Measurements from ENCODE around the gene CORO1C.

CORO1C gene

DNA sequence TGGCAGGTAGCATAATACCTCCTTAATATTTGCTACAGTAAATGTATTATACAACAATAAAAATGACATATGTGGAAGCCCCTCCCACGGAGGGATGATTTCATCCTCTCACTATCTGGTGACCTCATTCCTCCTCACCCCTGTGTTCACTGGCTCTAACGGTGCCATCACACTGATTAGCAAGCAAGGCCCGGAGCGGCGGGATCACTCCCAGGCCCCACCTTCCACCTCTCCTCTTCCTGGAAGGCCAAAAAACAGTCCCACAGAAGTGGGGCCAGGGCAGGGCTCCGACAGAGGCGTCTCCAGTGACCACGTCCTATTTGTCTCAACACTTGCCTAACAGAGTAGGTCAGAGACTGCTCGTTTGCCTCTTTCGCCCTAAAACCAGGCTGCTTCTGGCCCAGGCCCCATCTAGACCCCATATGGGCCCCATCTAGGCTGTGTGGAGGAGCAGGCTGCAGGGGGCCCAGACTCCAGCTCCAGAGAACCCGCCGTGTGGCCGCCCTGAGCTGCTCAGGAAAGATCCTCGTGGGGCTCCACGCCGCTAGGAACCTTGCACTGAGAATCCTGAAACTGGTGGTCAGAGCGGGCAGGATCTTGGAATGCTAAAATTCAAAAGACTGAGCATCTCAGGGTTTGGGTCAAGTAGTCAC, 101.4 kb downstream of the CORO1C start:
- no peaks in the 10 kb centered on the region for H3K36me3 ChIP-seq (replicated peaks; ENCODE audit: low read depth, low read length)
- no peaks in the 10 kb centered on the region for H4K20me1 ChIP-seq (ENCODE audit: insufficient read depth, low read length)
- TF ChIP-seq EZH2phosphoT487 (IDR thresholded peaks at IDR 0.05; ENCODE audit: low read depth): no peak
- TF ChIP-seq, protein P1, sequence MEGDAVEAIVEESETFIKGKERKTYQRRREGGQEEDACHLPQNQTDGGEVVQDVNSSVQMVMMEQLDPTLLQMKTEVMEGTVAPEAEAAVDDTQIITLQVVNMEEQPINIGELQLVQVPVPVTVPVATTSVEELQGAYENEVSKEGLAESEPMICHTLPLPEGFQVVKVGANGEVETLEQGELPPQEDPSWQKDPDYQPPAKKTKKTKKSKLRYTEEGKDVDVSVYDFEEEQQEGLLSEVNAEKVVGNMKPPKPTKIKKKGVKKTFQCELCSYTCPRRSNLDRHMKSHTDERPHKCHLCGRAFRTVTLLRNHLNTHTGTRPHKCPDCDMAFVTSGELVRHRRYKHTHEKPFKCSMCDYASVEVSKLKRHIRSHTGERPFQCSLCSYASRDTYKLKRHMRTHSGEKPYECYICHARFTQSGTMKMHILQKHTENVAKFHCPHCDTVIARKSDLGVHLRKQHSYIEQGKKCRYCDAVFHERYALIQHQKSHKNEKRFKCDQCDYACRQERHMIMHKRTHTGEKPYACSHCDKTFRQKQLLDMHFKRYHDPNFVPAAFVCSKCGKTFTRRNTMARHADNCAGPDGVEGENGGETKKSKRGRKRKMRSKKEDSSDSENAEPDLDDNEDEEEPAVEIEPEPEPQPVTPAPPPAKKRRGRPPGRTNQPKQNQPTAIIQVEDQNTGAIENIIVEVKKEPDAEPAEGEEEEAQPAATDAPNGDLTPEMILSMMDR (IDR thresholded peaks at IDR 0.05; ENCODE audit: low read depth, low read length): no peak
- no peak overlapping the region for H3K9ac ChIP-seq (ENCODE audit: low read length)
- no peaks in the 10 kb centered on the region for H3K9me3 ChIP-seq (ENCODE audit: insufficient read depth, low read length)
- no peak overlapping the region for H3K27ac ChIP-seq (ENCODE audit: low read length)
- H2AFZ ChIP-seq (ENCODE audit: low read depth, low read length): no peak overlapping the region
- no peak overlapping the region for H3K4me2 ChIP-seq (ENCODE audit: low read length)
- H3K27me3 ChIP-seq (ENCODE audit: low read depth, low read length): no peaks in the 10 kb centered on the region; the same call in 1 of the 2 replicates
- peaks cover 59% of the 10 kb centered on the region for H3K4me1 ChIP-seq (ENCODE audit: low read length)
- no peaks in the 10 kb centered on the region for H3K79me2 ChIP-seq (ENCODE audit: low read length)
- H3K4me3 ChIP-seq (ENCODE audit: low read length): no peak overlapping the region

DNA sequence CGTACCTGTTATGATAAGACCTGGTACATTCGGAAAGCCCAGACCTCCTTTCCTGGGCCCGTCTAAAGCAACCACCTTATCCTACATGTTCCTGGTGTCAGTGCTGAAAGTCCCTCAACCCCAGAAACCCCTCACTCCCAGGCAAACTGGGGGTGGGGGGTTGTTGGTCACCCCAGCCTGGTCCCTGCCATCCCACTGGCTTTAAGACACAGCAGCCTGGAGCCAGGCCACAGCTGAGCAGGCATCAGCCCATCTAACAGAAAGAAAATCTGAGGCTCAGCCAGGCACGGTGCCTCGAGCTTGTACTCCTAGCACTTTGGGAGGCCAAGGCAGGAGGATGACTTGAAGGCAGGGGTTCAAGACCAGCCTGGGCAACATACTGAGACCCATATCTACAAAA, 102.2 kb downstream of the CORO1C start:
- no peak overlapping the region for H3K27ac ChIP-seq (ENCODE audit: low read length)
- H4K20me1 ChIP-seq (ENCODE audit: insufficient read depth, low read length): no peaks in the 10 kb centered on the region
- no peaks in the 10 kb centered on the region for H3K9me3 ChIP-seq (ENCODE audit: insufficient read depth, low read length)
- H3K4me1 ChIP-seq (ENCODE audit: low read length): peaks cover 51% of the 10 kb centered on the region
- no peaks in the 10 kb centered on the region for H3K36me3 ChIP-seq (replicated peaks; ENCODE audit: low read depth, low read length)
- H3K79me2 ChIP-seq (ENCODE audit: low read length): no peaks in the 10 kb centered on the region
- TF ChIP-seq EZH2phosphoT487 (IDR thresholded peaks at IDR 0.05; ENCODE audit: low read depth): no peak
- TF ChIP-seq, protein P1 (IDR thresholded peaks at IDR 0.05; ENCODE audit: low read depth, low read length): no peak
- no peaks in the 10 kb centered on the region; the same call in 1 of the 2 replicates for H3K27me3 ChIP-seq (ENCODE audit: low read depth, low read length)
- H2AFZ ChIP-seq (ENCODE audit: low read depth, low read length): no peak overlapping the region
- H3K9ac ChIP-seq (ENCODE audit: low read length): no peak overlapping the region
- H3K4me3 ChIP-seq (ENCODE audit: low read length): no peak overlapping the region
- no peak overlapping the region for H3K4me2 ChIP-seq (ENCODE audit: low read length)

DNA sequence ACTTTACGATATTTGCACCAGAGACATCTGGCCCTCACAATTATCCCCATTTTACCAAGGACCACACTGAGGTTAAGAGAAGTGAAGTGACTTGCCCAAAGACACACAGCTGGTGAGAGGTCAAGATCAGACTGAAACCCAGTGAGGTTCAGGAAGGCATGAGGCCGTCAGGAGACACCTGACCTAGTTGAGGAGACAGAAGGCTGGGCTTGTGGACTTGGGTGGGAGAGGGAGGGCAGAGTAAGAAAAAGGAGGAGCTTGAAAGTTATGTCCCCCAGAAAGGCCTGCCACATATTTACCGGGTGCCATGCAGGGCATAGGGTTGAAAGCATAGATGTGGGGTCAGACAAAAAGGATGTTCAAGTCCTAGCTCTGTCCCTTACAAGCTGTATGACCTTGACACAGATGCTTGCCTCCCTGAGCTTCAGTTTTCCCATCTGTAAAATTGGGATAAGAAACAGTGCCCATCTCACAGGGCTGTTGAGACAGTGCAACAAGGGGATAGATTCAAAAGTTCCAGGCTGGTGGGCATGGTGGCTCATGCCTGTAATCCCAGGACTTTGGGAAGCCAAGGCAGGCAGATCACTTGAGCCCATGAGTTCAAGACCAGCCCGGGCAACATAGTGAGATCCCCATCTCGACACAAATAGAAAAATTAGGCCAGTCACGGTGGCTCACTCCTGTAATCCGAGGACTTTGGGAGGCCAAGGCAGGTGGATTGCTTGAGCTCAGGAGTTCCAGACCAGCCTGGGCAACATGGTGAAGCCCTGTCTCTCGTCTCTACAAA, 104.0 kb downstream of the CORO1C start:
- Histone ChIP-seq H3K36me3 (replicated peaks; ENCODE audit: low read depth, low read length) (peaks cover 8% of the 10 kb centered on the region), H3K4me3 (ENCODE audit: low read length) (no peak overlapping the region), H3K9ac (ENCODE audit: low read length) (no peak overlapping the region), H3K27me3 (ENCODE audit: low read depth, low read length) (no peaks in the 10 kb centered on the region; the same call in 1 of the 2 replicates), H3K27ac (ENCODE audit: low read length) (no peak overlapping the region), H2AFZ (ENCODE audit: low read depth, low read length) (no peak overlapping the region), H3K4me2 (ENCODE audit: low read length) (no peak overlapping the region), H4K20me1 (ENCODE audit: insufficient read depth, low read length) (no peaks in the 10 kb centered on the region), H3K4me1 (ENCODE audit: low read length) (peaks cover 35% of the 10 kb centered on the region), H3K9me3 (ENCODE audit: insufficient read depth, low read length) (no peaks in the 10 kb centered on the region), H3K79me2 (ENCODE audit: low read length) (no peaks in the 10 kb centered on the region)
- TF ChIP-seq EZH2phosphoT487 (IDR thresholded peaks at IDR 0.05; ENCODE audit: low read depth): no peak
- TF ChIP-seq, protein P1 (IDR thresholded peaks at IDR 0.05; ENCODE audit: low read depth, low read length): no peak

DNA sequence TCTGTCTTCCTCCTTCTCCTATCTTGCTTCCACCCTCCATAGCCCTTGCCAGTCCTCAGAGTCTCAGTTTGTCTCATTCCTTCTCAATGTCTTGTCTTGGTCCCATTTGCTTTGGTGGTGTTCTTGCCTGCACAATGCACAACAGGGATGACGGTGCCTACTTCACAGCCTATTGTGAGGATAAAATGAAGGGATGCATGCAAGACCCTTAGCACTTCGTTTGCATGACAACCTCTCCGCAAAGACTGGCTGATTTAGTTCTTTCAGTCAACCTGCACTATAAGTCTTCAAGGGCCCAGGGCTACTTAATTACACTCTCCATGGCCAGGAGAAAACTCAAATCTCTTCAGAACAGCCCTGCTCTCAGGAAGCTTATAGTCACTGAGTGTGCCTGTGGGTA, 106.1 kb downstream of the CORO1C start:
- Histone ChIP-seq H3K9ac (ENCODE audit: low read length) (no peak overlapping the region), H3K9me3 (ENCODE audit: insufficient read depth, low read length) (no peaks in the 10 kb centered on the region), H3K4me1 (ENCODE audit: low read length) (peaks cover 17% of the 10 kb centered on the region), H2AFZ (ENCODE audit: low read depth, low read length) (no peak overlapping the region), H3K27ac (ENCODE audit: low read length) (no peak overlapping the region), H3K79me2 (ENCODE audit: low read length) (no peaks in the 10 kb centered on the region), H4K20me1 (ENCODE audit: insufficient read depth, low read length) (no peaks in the 10 kb centered on the region), H3K36me3 (replicated peaks; ENCODE audit: low read depth, low read length) (peaks cover 9% of the 10 kb centered on the region), H3K4me3 (ENCODE audit: low read length) (no peak overlapping the region), H3K27me3 (ENCODE audit: low read depth, low read length) (no peaks in the 10 kb centered on the region), H3K4me2 (ENCODE audit: low read length) (no peak overlapping the region)
- TF ChIP-seq, protein P1 (IDR thresholded peaks at IDR 0.05; ENCODE audit: low read depth, low read length): no peak
- TF ChIP-seq EZH2phosphoT487 (IDR thresholded peaks at IDR 0.05; ENCODE audit: low read depth): no peak
